PC-3 (cell line): ENCODE measurements around the gene ELMOD1.

ENCODE experiments used
- EZH2 ChIP-seq: fragments of 300-600 bp; sonication (generic); IDR thresholded peaks from one replicate; pipeline ENCODE4 v1.6.1; 2017; ENCODE audit warnings: antibody characterized with exemption, mild to moderate bottlenecking, low read length; ENCODE audit not compliant: unreplicated experiment
- TF ChIP-seq, protein P1 (sequence below): fragments of 300-600 bp; sonication (generic); conservative IDR thresholded peaks from 2 replicates; pipeline ENCODE4 v1.5.1; 2017; ENCODE audit warnings: antibody characterized with exemption, low read depth, mild to moderate bottlenecking, low read length

DNA sequence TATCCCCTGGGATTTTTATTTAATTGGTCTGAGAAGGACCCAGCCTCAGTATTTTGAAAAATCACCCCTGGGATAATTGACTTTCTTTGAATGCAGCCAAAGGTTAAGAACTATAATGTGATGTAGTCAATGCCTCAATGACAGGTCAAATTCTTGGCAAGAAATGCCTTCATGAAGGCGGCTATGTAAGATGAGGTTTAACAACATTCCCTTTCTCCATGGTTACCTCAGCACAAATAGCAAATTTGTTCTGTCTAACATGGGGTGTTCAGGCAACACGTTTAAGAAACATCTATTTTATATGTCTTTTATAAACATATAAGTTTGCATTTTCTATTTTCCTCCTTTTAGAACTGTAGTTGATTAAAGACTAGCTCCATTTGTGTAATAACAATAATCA, 115.6 kb downstream of the ELMOD1 start:
- TF ChIP-seq, protein P1, sequence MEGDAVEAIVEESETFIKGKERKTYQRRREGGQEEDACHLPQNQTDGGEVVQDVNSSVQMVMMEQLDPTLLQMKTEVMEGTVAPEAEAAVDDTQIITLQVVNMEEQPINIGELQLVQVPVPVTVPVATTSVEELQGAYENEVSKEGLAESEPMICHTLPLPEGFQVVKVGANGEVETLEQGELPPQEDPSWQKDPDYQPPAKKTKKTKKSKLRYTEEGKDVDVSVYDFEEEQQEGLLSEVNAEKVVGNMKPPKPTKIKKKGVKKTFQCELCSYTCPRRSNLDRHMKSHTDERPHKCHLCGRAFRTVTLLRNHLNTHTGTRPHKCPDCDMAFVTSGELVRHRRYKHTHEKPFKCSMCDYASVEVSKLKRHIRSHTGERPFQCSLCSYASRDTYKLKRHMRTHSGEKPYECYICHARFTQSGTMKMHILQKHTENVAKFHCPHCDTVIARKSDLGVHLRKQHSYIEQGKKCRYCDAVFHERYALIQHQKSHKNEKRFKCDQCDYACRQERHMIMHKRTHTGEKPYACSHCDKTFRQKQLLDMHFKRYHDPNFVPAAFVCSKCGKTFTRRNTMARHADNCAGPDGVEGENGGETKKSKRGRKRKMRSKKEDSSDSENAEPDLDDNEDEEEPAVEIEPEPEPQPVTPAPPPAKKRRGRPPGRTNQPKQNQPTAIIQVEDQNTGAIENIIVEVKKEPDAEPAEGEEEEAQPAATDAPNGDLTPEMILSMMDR = no peak
- TF ChIP-seq EZH2 = no peak
